AG04450 (cell line): ENCODE measurements around the gene PTPRB. TPM values are rescaled to one million over a fixed set of nuclear protein-coding genes. Genes with fewer than 3 reads are reported as not detected.

ENCODE experiments used
- CTCF ChIA-PET: fragments of 300-600, 350-600 bp; formaldehyde crosslinking; extraction: SDS; loops from one replicate; lab custom pipeline; 2022; ENCODE audit warnings: antibody characterized with exemption, inconsistent platforms; lab: Charles Lee
- POLR2A ChIA-PET: fragments of 350-600 bp; formaldehyde crosslinking; extraction: SDS; loops from one replicate; lab custom pipeline; 2021; ENCODE audit warnings: antibody characterized with exemption, inconsistent platforms; lab: Yijun Ruan, JAX
- DNase-seq: peaks from one replicate; pipeline ENCODE4 v3.0.0-alpha.2; 2011; ENCODE audit warnings: low read depth, low spot score
- H3K27ac ChIP-seq: one replicate; pipeline ENCODE4 v1.5.1; 2012; ENCODE audit warnings: low read depth, low read length, control low read depth
- H3K27me3 ChIP-seq: one replicate; pipeline ENCODE4 v1.6.0; 2012; ENCODE audit warnings: low read length; ENCODE audit not compliant: control insufficient read depth, insufficient read depth
- H3K4me3 ChIP-seq: 2 replicates; pipeline ENCODE4 v1.5.1; 2011; ENCODE audit warnings: mild to moderate bottlenecking, low read depth, low read length, control low read depth
- H3K9me3 ChIP-seq: 2 replicates; pipeline ENCODE4 v1.5.1; 2012; ENCODE audit warnings: low read length; ENCODE audit not compliant: control insufficient read depth, insufficient read depth
- polyA plus RNA-seq: library from polyadenylated mRNA; depleted of rRNA; stranded (reverse); fragments of >200 nt; gene quantifications from 2 replicates; pipeline ENCODE4 v1.2.3, GENCODE V29; 2011
- TF ChIP-seq, protein P1 (sequence below): IDR thresholded peaks from 2 replicates; pipeline ENCODE4 v1.5.1; 2011; ENCODE audit warnings: low read depth, low read length, control low read depth, inconsistent platforms

Gene PTPRB
- polyA plus RNA-seq, 1 experiment = 0.02 TPM

DNA sequence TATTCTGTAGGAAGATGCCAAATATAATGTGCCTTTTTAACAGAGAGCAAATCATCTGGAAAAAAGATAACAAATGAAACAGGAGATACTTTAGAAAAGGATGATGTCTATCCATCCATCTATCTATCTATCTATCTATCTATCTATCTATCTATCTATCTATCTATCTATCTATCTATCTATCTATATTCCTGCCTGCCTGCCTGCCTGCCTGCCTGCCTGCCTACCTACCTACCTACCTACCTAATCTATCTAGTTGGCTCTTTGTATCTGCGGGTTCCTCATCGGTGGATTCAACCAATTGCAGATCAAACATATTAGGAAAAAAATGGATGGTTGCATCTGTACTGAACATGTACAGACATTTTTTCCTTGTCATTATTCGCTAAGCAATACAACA is 11.0 kb downstream of the PTPRB start:
- DNase-seq = no peak
- H3K27ac ChIP-seq = no peak overlapping the region
- ChIA-PET CTCF (no interaction called here), POLR2A (no interaction called here)
- TF ChIP-seq, protein P1, sequence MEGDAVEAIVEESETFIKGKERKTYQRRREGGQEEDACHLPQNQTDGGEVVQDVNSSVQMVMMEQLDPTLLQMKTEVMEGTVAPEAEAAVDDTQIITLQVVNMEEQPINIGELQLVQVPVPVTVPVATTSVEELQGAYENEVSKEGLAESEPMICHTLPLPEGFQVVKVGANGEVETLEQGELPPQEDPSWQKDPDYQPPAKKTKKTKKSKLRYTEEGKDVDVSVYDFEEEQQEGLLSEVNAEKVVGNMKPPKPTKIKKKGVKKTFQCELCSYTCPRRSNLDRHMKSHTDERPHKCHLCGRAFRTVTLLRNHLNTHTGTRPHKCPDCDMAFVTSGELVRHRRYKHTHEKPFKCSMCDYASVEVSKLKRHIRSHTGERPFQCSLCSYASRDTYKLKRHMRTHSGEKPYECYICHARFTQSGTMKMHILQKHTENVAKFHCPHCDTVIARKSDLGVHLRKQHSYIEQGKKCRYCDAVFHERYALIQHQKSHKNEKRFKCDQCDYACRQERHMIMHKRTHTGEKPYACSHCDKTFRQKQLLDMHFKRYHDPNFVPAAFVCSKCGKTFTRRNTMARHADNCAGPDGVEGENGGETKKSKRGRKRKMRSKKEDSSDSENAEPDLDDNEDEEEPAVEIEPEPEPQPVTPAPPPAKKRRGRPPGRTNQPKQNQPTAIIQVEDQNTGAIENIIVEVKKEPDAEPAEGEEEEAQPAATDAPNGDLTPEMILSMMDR = no peak
- no peak overlapping the region for H3K4me3 ChIP-seq
- H3K9me3 ChIP-seq = no peaks in the 10 kb centered on the region
- H3K27me3 ChIP-seq = peaks cover 3% of the 10 kb centered on the region

DNA sequence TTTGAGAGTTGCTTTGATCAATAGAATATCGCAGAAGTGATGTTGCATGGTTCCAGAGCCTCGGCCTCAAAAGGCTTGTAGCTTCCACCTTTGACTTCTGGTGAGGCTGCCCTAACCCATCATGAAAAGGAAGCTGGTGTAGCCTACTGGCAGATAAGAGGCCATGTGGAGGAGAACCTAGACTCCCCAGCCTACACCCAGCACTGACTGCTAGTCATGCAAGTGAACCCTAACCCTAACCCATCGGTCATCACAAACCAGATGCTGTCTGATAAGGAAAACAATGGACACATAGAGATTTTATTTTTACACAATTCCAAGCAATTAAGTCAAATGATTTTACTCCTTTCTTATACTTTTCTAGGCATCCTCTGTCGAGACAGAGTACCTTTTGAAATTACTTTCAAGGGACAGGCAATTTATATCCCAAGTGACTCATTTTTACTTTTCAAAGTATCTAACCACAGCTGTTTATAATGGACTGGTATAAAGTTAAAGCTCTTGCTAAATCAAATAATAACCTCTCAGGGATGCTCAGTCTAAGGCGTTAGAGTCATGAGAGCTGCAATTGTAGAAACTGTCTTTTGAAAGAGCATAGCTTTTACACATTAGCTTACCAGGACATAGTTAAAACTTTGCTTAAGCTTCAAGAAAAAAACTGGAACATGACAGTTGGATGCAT is 17.6 kb downstream of the PTPRB start:
- TF ChIP-seq, protein P1 = no peak
- no peak for DNase-seq
- Histone ChIP-seq H3K27ac (no peak overlapping the region), H3K4me3 (no peak overlapping the region), H3K27me3 (peaks cover 5% of the 10 kb centered on the region), H3K9me3 (no peaks in the 10 kb centered on the region)
- ChIA-PET CTCF (interaction anchor here (1.0 kb wide), 1 partner anchor 740 kb away, joined by 3 read pairs; no protein-coding TSS in a partner anchor), POLR2A (no interaction called here)

DNA sequence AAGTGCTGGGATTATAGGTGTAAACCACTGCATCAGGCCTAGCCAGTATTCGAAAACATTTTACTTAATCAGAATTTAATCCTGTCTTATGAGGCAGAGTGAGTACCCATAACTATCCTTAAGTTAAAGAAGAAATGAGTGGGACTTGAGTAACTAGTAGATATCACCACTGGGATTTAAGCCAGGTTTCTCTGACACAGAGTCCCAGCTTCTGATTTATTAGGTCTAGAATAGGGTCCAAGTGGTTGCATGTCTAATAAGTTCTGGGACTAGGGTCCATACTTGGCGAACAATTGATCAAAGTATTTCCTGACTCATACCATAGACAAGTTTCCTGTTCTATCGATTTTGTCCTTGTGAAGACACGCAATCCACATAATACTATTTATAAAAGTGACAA is 18.9 kb downstream of the PTPRB start:
- Histone ChIP-seq H3K4me3 (no peak overlapping the region), H3K9me3 (no peaks in the 10 kb centered on the region), H3K27ac (no peak overlapping the region), H3K27me3 (peaks cover 7% of the 10 kb centered on the region)
- DNase-seq = no peak
- CTCF ChIA-PET = no interaction called here
- POLR2A ChIA-PET = no interaction called here
- TF ChIP-seq, protein P1 = no peak

DNA sequence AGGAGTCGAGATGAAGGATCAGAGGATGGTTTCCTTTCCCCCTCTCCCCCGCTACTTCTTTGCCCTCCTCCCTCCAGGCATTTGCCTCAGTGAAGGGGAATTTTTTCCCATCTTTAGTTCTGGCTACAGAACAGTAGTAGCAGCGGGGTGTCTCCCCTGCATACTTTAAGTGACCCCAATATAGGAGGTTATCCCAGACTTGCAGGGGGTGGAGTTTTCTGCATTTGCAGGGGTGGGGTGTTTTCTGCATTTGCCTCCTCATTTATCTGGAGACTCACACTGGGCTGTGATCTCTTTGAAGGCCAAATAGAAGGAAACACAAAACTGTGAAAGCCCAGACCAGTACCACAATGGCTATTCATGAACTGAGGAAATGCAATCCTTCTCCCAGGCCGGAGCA is 19.8 kb downstream of the PTPRB start:
- Histone ChIP-seq H3K4me3 (no peak overlapping the region), H3K27ac (no peak overlapping the region), H3K27me3 (peaks cover 7% of the 10 kb centered on the region), H3K9me3 (no peaks in the 10 kb centered on the region)
- ChIA-PET CTCF (no interaction called here), POLR2A (no interaction called here)
- TF ChIP-seq, protein P1 = no peak
- no peak for DNase-seq

DNA sequence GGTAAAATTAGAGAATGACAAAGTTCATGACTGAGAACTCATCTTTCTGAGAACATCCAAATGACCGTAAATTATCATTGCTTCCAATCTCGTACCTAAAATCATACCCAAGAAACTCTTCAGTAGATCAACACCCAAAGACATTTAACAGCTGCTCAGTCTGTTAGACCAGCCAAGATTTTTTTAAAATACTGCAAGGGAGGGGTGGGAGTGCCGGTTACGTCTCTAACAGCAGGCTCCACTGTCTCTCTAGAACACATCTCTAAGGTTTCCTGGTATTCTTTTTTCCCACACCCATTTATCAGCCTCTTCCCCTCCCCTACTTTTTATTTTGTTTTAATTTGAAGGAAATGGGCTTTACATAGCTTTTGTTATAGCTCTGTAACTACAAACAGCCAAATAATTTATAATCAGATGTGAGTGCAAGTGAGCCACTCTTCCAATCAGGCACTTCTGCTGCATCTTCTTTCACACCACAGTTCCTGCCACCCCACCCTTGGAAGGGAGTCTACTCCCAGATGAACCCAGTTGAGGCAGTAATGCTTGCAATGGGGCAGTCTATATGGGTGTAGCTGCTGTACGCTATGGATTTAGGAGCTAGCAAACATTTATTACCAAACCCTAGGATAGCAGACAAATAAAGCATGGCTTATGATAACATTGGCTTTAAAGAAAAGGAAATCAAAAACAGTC is 21.9 kb downstream of the PTPRB start:
- Histone ChIP-seq H3K27ac (no peak overlapping the region), H3K27me3 (peaks cover 10% of the 10 kb centered on the region), H3K4me3 (no peak overlapping the region), H3K9me3 (no peaks in the 10 kb centered on the region)
- DNase-seq = no peak
- TF ChIP-seq, protein P1 = no peak
- ChIA-PET CTCF (no interaction called here), POLR2A (no interaction called here)
